ENCODE data around the gene HOXD9.
A peak's percentile ranks its signal among the peaks of the same experiment; 100 is the strongest.

HOXD9 gene

GRCh38 chr2:176172007-176172894 lies 49.7 kb downstream of the HOXD9 start:
- Histone ChIP-seq H3K4me1 (ENCODE audit: insufficient read depth, insufficient read length) (peaks cover 8% of the 10 kb centered on the region), H3K4me3 (ENCODE audit: insufficient read length, low read depth) (no peak overlapping the region), H3K9me3 (ENCODE audit: insufficient read depth, low read length) (no peaks in the 10 kb centered on the region; the same call in 1 of the 2 replicates), H3K27me3 (ENCODE audit: insufficient read depth, insufficient read length) (peaks cover 100% of the 10 kb centered on the region), H3K36me3 (ENCODE audit: insufficient read depth, insufficient read length, low read length) (no peaks in the 10 kb centered on the region), H3K9ac (ENCODE audit: insufficient read length, low read depth) (peak overlapping the region; percentile 17)
- DNase-seq (ENCODE audit: low read depth, low spot score) = no peak
- no peak for TF ChIP-seq YY1 (IDR thresholded peaks at IDR 0.05; ENCODE audit: insufficient read depth, insufficient read length)
- no peak for TF ChIP-seq SUZ12 (IDR thresholded peaks at IDR 0.05; ENCODE audit: extremely low read depth, insufficient read depth, insufficient read length)
- no peak for TF ChIP-seq ZNF274 (IDR thresholded peaks at IDR 0.05; ENCODE audit: low read depth, low read length)

- Histone ChIP-seq H3K4me1 (ENCODE audit: insufficient read depth, insufficient read length) (peaks cover 8% of the 10 kb centered on the region), H3K4me3 (ENCODE audit: insufficient read length, low read depth) (no peak overlapping the region), H3K27me3 (ENCODE audit: insufficient read depth, insufficient read length) (peaks cover 100% of the 10 kb centered on the region), H3K9ac (ENCODE audit: insufficient read length, low read depth) (no peak overlapping the region), H3K9me3 (ENCODE audit: insufficient read depth, low read length) (no peaks in the 10 kb centered on the region), H3K36me3 (ENCODE audit: insufficient read depth, insufficient read length, low read length) (no peaks in the 10 kb centered on the region)
- DNase-seq (ENCODE audit: low read depth, low spot score) = no peak
- TF ChIP-seq SUZ12 (IDR thresholded peaks at IDR 0.05; ENCODE audit: extremely low read depth, insufficient read depth, insufficient read length) (no peak), ZNF274 (IDR thresholded peaks at IDR 0.05; ENCODE audit: low read depth, low read length) (no peak), YY1 (IDR thresholded peaks at IDR 0.05; ENCODE audit: insufficient read depth, insufficient read length) (no peak)
These were observed 50.5 kb downstream of the HOXD9 start for GRCh38 chr2:176172895-176173566.

DNA sequence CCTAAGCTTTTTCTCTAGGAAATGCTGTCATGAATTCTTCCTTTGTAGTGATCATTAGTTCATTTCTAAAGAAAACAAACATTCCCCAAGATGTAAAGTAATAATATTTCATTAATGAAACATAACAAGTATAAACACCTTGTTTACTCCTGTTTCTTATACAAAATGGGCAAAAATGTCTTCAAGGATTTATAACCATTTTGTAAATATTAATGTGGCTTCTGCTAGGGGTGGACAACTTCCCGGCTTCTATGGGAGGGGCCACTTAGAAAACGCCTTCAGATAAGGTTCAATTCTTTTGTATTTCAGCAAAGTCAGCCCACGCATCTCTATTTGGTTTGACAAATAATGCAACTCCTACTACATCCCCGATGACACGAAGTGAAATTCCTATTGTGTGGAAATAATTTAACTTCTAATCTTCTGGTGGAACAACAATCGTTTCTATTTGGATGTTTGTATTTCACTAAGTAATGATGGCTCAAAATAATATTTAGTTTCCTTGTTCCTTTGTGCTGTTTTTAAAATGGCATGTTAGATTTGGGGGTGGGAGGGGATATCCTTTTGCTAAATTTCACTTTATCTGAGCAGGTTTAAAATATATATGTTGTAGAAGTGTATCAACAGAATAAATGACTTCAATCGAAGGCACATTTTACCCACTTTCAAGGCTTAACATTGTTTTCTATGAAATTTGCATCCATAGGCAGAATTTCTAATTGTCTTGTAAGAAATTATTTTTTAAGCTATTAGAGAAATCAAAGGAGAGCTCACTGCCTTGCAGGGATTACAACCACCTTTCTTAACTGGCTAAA lies 51.3 kb downstream of the HOXD9 start:
- Histone ChIP-seq H3K9ac (ENCODE audit: insufficient read length, low read depth) (no peak overlapping the region), H3K4me1 (ENCODE audit: insufficient read depth, insufficient read length) (peaks cover 8% of the 10 kb centered on the region), H3K9me3 (ENCODE audit: insufficient read depth, low read length) (no peaks in the 10 kb centered on the region), H3K4me3 (ENCODE audit: insufficient read length, low read depth) (no peak overlapping the region), H3K36me3 (ENCODE audit: insufficient read depth, insufficient read length, low read length) (no peaks in the 10 kb centered on the region), H3K27me3 (ENCODE audit: insufficient read depth, insufficient read length) (peaks cover 100% of the 10 kb centered on the region)
- no peak for TF ChIP-seq ZNF274 (IDR thresholded peaks at IDR 0.05; ENCODE audit: low read depth, low read length)
- TF ChIP-seq SUZ12 (IDR thresholded peaks at IDR 0.05; ENCODE audit: extremely low read depth, insufficient read depth, insufficient read length) = no peak
- no peak for TF ChIP-seq YY1 (IDR thresholded peaks at IDR 0.05; ENCODE audit: insufficient read depth, insufficient read length)
- DNase-seq (ENCODE audit: low read depth, low spot score) = no peak

DNA sequence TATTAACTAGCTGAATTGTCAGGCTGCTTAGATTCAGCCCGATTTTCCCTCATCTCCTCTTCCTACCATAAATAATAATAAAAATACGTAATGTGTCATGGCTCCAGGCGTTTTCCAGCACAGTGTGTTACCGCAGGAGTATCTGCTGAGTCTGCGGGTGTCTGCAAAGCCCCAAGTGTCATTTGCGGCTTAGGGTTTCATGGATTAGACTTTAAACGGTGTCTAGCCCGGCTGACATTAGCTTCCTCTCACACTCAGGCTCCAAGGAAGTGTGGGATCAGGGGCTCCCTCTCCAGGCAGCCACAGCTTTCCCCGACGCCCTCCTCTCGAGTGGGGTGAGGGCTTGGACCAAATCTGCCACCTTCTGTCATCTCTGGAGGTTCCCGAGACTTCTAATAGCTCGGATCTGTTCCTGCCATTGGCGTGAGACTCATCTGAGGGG lies 51.9 kb downstream of the HOXD9 start:
- DNase-seq (ENCODE audit: low read depth, low spot score) = no peak
- TF ChIP-seq SUZ12 (IDR thresholded peaks at IDR 0.05; ENCODE audit: extremely low read depth, insufficient read depth, insufficient read length) (peak; percentile 62), ZNF274 (IDR thresholded peaks at IDR 0.05; ENCODE audit: low read depth, low read length) (no peak)
- Histone ChIP-seq H3K4me1 (ENCODE audit: insufficient read depth, insufficient read length) (peaks cover 8% of the 10 kb centered on the region), H3K4me3 (ENCODE audit: insufficient read length, low read depth) (no peak overlapping the region), H3K36me3 (ENCODE audit: insufficient read depth, insufficient read length, low read length) (no peaks in the 10 kb centered on the region), H3K27me3 (ENCODE audit: insufficient read depth, insufficient read length) (peaks cover 100% of the 10 kb centered on the region), H3K9me3 (ENCODE audit: insufficient read depth, low read length) (no peaks in the 10 kb centered on the region), H3K9ac (ENCODE audit: insufficient read length, low read depth) (peak overlapping the region; percentile 37)
